IMR-90 (cell line): ENCODE measurements around the gene IGF1. TPM values are rescaled to one million over a fixed set of nuclear protein-coding genes. Genes with fewer than 3 reads are reported as not detected.
A peak's percentile ranks its signal among the peaks of the same experiment; 100 is the strongest.

Experiments used
- ATAC-seq: fragments of 200-7000 bp; cut with Tn5 transposase; 2 replicates; pipeline ENCODE4 v1.9.1; 2020; ENCODE audit warnings: low read depth, mild to moderate bottlenecking, moderate library complexity
- BruUV-seq: library from RNA; stranded (reverse); fragments of 400-500 nt; replicated peaks from 2 replicates; lab custom pipeline; 2021; lab: Mats Ljungman, UMichigan
- CTCF ChIA-PET: fragments of 300-600 bp; formaldehyde crosslinking; extraction: SDS; loops from one replicate; lab custom pipeline; 2021; ENCODE audit warnings: antibody characterized with exemption; lab: Yijun Ruan, JAX
- POLR2A ChIA-PET: fragments of 300-600 bp; sonication (Branson Sonifier 250); formaldehyde crosslinking; loops from one replicate; lab custom pipeline; 2022; ENCODE audit warnings: antibody characterized with exemption; ENCODE audit not compliant: unreplicated experiment; lab: Charles Lee
- DNase-seq: peaks from one replicate; pipeline ENCODE4 v3.0.0; 2013
- H2AFZ ChIP-seq: replicated peaks from 2 replicates; pipeline ENCODE3; 2013; ENCODE audit warnings: low read length, mild to moderate bottlenecking; ENCODE audit not compliant: poor library complexity
- H2AK5ac ChIP-seq: 2 replicates; pipeline ENCODE4 v1.6.1; 2013; ENCODE audit warnings: low read depth, low read length, inconsistent platforms
- H2AK9ac ChIP-seq: replicated peaks from 2 replicates; pipeline ENCODE3; 2013; ENCODE audit warnings: mild to moderate bottlenecking, low read depth, low read length, moderate library complexity; ENCODE audit not compliant: poor library complexity
- H2BK120ac ChIP-seq: 2 replicates; pipeline ENCODE4 v1.6.1; 2013; ENCODE audit warnings: low read depth, low read length, inconsistent platforms
- H2BK15ac ChIP-seq: 3 replicates; pipeline ENCODE4 v1.6.1; 2013; ENCODE audit warnings: low read depth, low read length, inconsistent platforms
- H2BK20ac ChIP-seq: 2 replicates; pipeline ENCODE4 v1.6.1; 2013; ENCODE audit warnings: low read depth, mild to moderate bottlenecking, inconsistent platforms, low read length, moderate library complexity
- H2BK5ac ChIP-seq: 2 replicates; pipeline ENCODE4 v1.6.1; 2013; ENCODE audit warnings: mild to moderate bottlenecking, low read depth, low read length, inconsistent platforms; ENCODE audit not compliant: poor library complexity, severe bottlenecking
- H3K14ac ChIP-seq: replicated peaks from 2 replicates; pipeline ENCODE4 v1.6.1; 2013; ENCODE audit warnings: low read depth, low read length, inconsistent platforms
- H3K18ac ChIP-seq: 2 replicates; pipeline ENCODE4 v1.6.1; 2013; ENCODE audit warnings: low read depth, low read length, control low read depth
- H3K23ac ChIP-seq: 2 replicates; pipeline ENCODE4 v1.6.1; 2013; ENCODE audit warnings: low read depth, low read length, inconsistent platforms
- H3K27ac ChIP-seq: 2 replicates; pipeline ENCODE4 v1.5.1; 2013; ENCODE audit warnings: mild to moderate bottlenecking, control low read depth, low read length; ENCODE audit not compliant: insufficient read depth
- H3K27me3 ChIP-seq: 2 replicates; pipeline ENCODE4 v1.6.1; 2013; ENCODE audit warnings: low read length; ENCODE audit not compliant: control insufficient read depth, insufficient read depth
- H3K36me3 ChIP-seq: 2 replicates; pipeline ENCODE4 v1.6.1; 2013; ENCODE audit warnings: low read length, mixed read lengths; ENCODE audit not compliant: control insufficient read depth, insufficient read depth
- H3K4ac ChIP-seq: 2 replicates; pipeline ENCODE4 v1.6.1; 2013; ENCODE audit warnings: low read depth, low read length, inconsistent platforms
- H3K4me1 ChIP-seq: 2 replicates; pipeline ENCODE4 v1.6.1; 2013; ENCODE audit warnings: low read length, mixed read lengths; ENCODE audit not compliant: control insufficient read depth, insufficient read depth
- H3K4me2 ChIP-seq: 2 replicates; pipeline ENCODE4 v1.6.1; 2013; ENCODE audit warnings: low read depth, mild to moderate bottlenecking, control low read depth, low read length, moderate library complexity
- H3K4me3 ChIP-seq: 2 replicates; pipeline ENCODE4 v1.5.1; 2013; ENCODE audit warnings: low read depth, mild to moderate bottlenecking, control low read depth, low read length, moderate library complexity; ENCODE audit not compliant: insufficient read depth
- H3K56ac ChIP-seq: 2 replicates; pipeline ENCODE4 v1.6.1; 2013; ENCODE audit warnings: low read length, inconsistent platforms; ENCODE audit not compliant: insufficient read depth; ENCODE audit errors: extremely low read depth
- H3K79me1 ChIP-seq, 2 experiments: 2 replicates each; pipeline ENCODE4 v1.6.1; 2013; ENCODE audit warnings: low read length in 2 of 2, inconsistent platforms in 1 of 2, low read depth in 1 of 2
- H3K9ac ChIP-seq: 2 replicates; pipeline ENCODE4 v1.6.1; 2013; ENCODE audit warnings: low read depth, low read length, control low read depth
- H3K9me1 ChIP-seq: 2 replicates; pipeline ENCODE4 v1.6.1; 2013; ENCODE audit warnings: low read length, inconsistent platforms; ENCODE audit not compliant: insufficient read depth
- H3K9me3 ChIP-seq: 2 replicates; pipeline ENCODE4 v1.6.1; 2013; ENCODE audit warnings: low read length; ENCODE audit not compliant: control insufficient read depth, insufficient read depth
- H4K20me1 ChIP-seq: 2 replicates; pipeline ENCODE4 v1.6.1; 2013; ENCODE audit warnings: low read length, inconsistent platforms; ENCODE audit not compliant: insufficient read depth
- H4K5ac ChIP-seq: 2 replicates; pipeline ENCODE4 v1.6.1; 2013; ENCODE audit warnings: mild to moderate bottlenecking, low read depth, low read length, control low read depth
- H4K8ac ChIP-seq, 2 experiments: 2 replicates each; pipeline ENCODE4 v1.6.1; 2013; ENCODE audit warnings: low read depth in 2 of 2, low read length in 2 of 2, control low read depth in 1 of 2, inconsistent platforms in 1 of 2
- H4K91ac ChIP-seq: 2 replicates; pipeline ENCODE4 v1.6.1; 2013; ENCODE audit warnings: low read depth, low read length, inconsistent platforms; ENCODE audit not compliant: insufficient read depth
- BHLHE40 ChIP-seq: fragments of 150-350 bp; IDR thresholded peaks from 2 replicates; pipeline ENCODE4 v1.6.1; 2016; ENCODE audit warnings: mild to moderate bottlenecking, low read depth, low read length
- CEBPB ChIP-seq: IDR thresholded peaks from 2 replicates; pipeline ENCODE4 v1.6.1; 2012; ENCODE audit warnings: low read depth, low read length, improper control_type of control experiment
- CHD1 ChIP-seq: IDR thresholded peaks from 2 replicates; pipeline ENCODE4 v1.6.1; 2012; ENCODE audit warnings: low read depth, low read length, improper control_type of control experiment
- FOS ChIP-seq: fragments of 150-350 bp; IDR thresholded peaks from 2 replicates; pipeline ENCODE4 v1.6.1; 2016; ENCODE audit warnings: low read depth, low read length
- MAFK ChIP-seq: IDR thresholded peaks from 2 replicates; pipeline ENCODE4 v1.6.1; 2012; ENCODE audit warnings: low read depth, low read length, improper control_type of control experiment
- MAZ ChIP-seq: IDR thresholded peaks from 2 replicates; pipeline ENCODE4 v1.6.1; 2012; ENCODE audit warnings: low read depth, mild to moderate bottlenecking, low read length, improper control_type of control experiment, moderate library complexity, borderline replicate concordance
- MXI1 ChIP-seq: IDR thresholded peaks from 2 replicates; pipeline ENCODE4 v1.6.1; 2012; ENCODE audit warnings: low read depth, mild to moderate bottlenecking, low read length, moderate library complexity, borderline replicate concordance
- NFE2L2 ChIP-seq: fragments of 150-350 bp; IDR thresholded peaks from 2 replicates; pipeline ENCODE4 v1.6.1; 2016; ENCODE audit warnings: low read depth, mild to moderate bottlenecking, low read length
- RAD21 ChIP-seq: IDR thresholded peaks from 2 replicates; pipeline ENCODE4 v1.6.1; 2012; ENCODE audit warnings: low read length, improper control_type of control experiment
- RCOR1 ChIP-seq: IDR thresholded peaks from 2 replicates; pipeline ENCODE4 v1.6.1; 2012; ENCODE audit warnings: mild to moderate bottlenecking, low read length, improper control_type of control experiment; ENCODE audit not compliant: insufficient replicate concordance
- RFX5 ChIP-seq: IDR thresholded peaks from 2 replicates; pipeline ENCODE4 v1.8.0; 2012; ENCODE audit warnings: low read depth, mild to moderate bottlenecking, low read length, moderate library complexity
- SMC3 ChIP-seq: fragments of 150-350 bp; IDR thresholded peaks from 2 replicates; pipeline ENCODE4 v1.6.1; 2016; ENCODE audit warnings: low read depth, mild to moderate bottlenecking, antibody characterized with exemption, low read length, moderate library complexity
- WGBS, 2 experiments: methylation state at CpG; one replicate each; pipeline versions ENCODE4 v1.1.5 to v1.1.7; 2013; ENCODE audit warnings: missing lambda C conversion rate in 2 of 2; ENCODE audit not compliant: insufficient read length in 1 of 2; ENCODE audit errors: extremely low coverage in 2 of 2; 5-methylcytosine and 5-hydroxymethylcytosine counted together
- dilution Hi-C: fragments of 300-500 bp; cut with HindIII; formaldehyde crosslinking; loops from one replicate; pipeline ENCODE4 v1.14.3; 2018; ENCODE audit warnings: low sequenced_read_pairs; ENCODE audit not compliant: unreplicated experiment
- in situ Hi-C: fragments of 300-500 bp; cut with MboI; formaldehyde crosslinking; loops from 3 replicates; pipeline ENCODE4 v1.14.3; 2019; ENCODE audit warnings: low sequenced_read_pairs, inconsistent platforms, mixed read lengths
- intact Hi-C: fragments of 100-400 bp; cut with micrococcal nuclease; formaldehyde crosslinking; loops from 2 replicates; pipeline ENCODE4 v1.10.0; 2022
- polyA plus RNA-seq, 3 experiments: library from polyadenylated mRNA; depleted of rRNA; stranded (reverse); fragments of >200 nt; gene quantifications; 2 replicates each; pipeline ENCODE4 v1.2.3, GENCODE V29; 2012; ENCODE audit warnings: low replicate concordance in 1 of 3
- total RNA-seq: library from RNA; depleted of rRNA; stranded (reverse); fragments of >200 nt; gene quantifications from 2 replicates; pipeline ENCODE4 v1.2.3, GENCODE V29; 2012
- TF ChIP-seq, protein P1 (sequence below): conservative IDR thresholded peaks from 2 replicates; pipeline ENCODE4 v1.5.1; 2012; ENCODE audit warnings: mild to moderate bottlenecking, low read depth, low read length, improper control_type of control experiment
- TF ChIP-seq, protein P2 (sequence below): fragments of 150-350 bp; IDR thresholded peaks from 2 replicates; pipeline ENCODE4 v1.6.1; 2017; ENCODE audit warnings: mild to moderate bottlenecking, antibody characterized with exemption, low read length, low read depth

IGF1 gene
- total and polyA plus RNA-seq, 2 of the 4 experiments (the other 2 are of a cell fraction) = under 0.01 to 0.12 TPM

DNA sequence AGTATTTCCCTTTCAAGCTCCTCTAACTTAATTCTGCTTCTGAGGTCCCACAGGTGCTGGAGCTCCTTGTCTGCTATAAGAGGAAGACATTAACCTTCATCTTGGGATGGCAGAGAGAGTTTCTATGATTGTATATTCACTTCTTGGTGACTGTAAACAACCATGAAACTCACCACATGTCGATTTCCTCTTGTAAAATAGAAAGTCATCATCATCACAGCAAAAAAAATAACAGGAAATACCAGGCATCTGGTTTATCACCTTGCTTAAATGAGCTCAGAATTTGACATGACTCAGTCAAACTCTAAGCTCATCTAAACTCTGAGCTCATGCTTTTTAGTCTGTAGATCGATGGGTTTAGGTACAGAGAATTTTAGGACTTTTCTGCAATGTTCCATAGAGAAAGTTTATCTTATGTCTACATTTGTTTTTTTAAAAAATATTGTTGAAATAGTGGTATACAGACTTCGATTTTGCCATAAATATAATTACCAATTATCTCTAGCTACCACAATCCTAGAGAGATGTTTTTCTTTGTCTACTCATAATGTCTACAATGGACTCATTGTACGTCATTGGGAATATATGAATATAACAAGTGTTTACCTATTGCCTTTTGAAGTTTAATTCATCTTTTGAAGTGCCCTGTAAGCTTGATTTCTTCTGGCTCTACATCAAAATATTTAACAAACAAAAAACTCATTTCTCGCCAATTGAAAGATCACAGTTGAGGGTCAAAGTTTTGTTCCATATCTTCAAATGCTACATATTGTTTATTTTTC is 58.4 kb downstream of the IGF1 start:
- Histone ChIP-seq H3K14ac (no peak overlapping the region), H4K5ac (no peak overlapping the region), H3K4me2 (peak overlapping the region; percentile 34; the same call in 1 of the 2 replicates), H3K18ac (no peak overlapping the region), H3K4ac (no peak overlapping the region), H2AFZ (no peak overlapping the region), H2BK20ac (no peak overlapping the region), H2AK5ac (no peak overlapping the region), H3K36me3 (no peaks in the 10 kb centered on the region), H3K9me1 (no peaks in the 10 kb centered on the region), H2BK120ac (peak overlapping the region; percentile 80; the same call in 1 of the 2 replicates), H3K56ac (no peak overlapping the region), H4K91ac (no peak overlapping the region), H4K8ac (no peak overlapping the region), H3K4me3 (no peak overlapping the region), H2AK9ac (no peak overlapping the region), H3K27me3 (no peaks in the 10 kb centered on the region), H3K23ac (no peak overlapping the region), H3K4me1 (peaks cover 3% of the 10 kb centered on the region), H4K20me1 (no peaks in the 10 kb centered on the region), H2BK15ac (no peak overlapping the region), H3K79me1 (no peaks in the 10 kb centered on the region), H3K9me3 (no peaks in the 10 kb centered on the region), H3K27ac (no peak overlapping the region), H2BK5ac (no peak overlapping the region), H3K9ac (no peak overlapping the region)
- in situ Hi-C loops (no loop called here), intact Hi-C loops (no loop called here), dilution Hi-C loops (no loop called here)
- DNase-seq = peak; percentile 36
- CTCF ChIA-PET = interaction anchor here (0.7 kb wide), 1 partner anchor 55 kb away, joined by 4 read pairs; no protein-coding TSS in a partner anchor
- WGBS, 2 experiments = no CpG with 5 or more reads among the region's 5 CpGs
- no TSS peak for BruUV-seq
- POLR2A ChIA-PET = interaction anchor here (0.6 kb wide), 1 partner anchor 488 kb away, joined by 3 read pairs; no protein-coding TSS in a partner anchor
- no peak; the same call in 1 of the 2 replicates for ATAC-seq
- TF ChIP-seq RCOR1 = no peak
- TF ChIP-seq, protein P1, sequence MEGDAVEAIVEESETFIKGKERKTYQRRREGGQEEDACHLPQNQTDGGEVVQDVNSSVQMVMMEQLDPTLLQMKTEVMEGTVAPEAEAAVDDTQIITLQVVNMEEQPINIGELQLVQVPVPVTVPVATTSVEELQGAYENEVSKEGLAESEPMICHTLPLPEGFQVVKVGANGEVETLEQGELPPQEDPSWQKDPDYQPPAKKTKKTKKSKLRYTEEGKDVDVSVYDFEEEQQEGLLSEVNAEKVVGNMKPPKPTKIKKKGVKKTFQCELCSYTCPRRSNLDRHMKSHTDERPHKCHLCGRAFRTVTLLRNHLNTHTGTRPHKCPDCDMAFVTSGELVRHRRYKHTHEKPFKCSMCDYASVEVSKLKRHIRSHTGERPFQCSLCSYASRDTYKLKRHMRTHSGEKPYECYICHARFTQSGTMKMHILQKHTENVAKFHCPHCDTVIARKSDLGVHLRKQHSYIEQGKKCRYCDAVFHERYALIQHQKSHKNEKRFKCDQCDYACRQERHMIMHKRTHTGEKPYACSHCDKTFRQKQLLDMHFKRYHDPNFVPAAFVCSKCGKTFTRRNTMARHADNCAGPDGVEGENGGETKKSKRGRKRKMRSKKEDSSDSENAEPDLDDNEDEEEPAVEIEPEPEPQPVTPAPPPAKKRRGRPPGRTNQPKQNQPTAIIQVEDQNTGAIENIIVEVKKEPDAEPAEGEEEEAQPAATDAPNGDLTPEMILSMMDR = no peak
- TF ChIP-seq CHD1 = no peak
- no peak for TF ChIP-seq RAD21
- no peak for TF ChIP-seq SMC3
- no peak for TF ChIP-seq CEBPB
- TF ChIP-seq BHLHE40 = no peak
- no peak for TF ChIP-seq MAFK
- no peak for TF ChIP-seq MAZ
- TF ChIP-seq FOS = no peak
- no peak for TF ChIP-seq NFE2L2
- TF ChIP-seq, protein P2, sequence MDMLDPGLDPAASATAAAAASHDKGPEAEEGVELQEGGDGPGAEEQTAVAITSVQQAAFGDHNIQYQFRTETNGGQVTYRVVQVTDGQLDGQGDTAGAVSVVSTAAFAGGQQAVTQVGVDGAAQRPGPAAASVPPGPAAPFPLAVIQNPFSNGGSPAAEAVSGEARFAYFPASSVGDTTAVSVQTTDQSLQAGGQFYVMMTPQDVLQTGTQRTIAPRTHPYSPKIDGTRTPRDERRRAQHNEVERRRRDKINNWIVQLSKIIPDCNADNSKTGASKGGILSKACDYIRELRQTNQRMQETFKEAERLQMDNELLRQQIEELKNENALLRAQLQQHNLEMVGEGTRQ = no peak
- no peak for TF ChIP-seq RFX5
- TF ChIP-seq MXI1 = no peak
